Measurements from ENCODE around the gene CXCL13. TPM values are rescaled to one million over a fixed set of nuclear protein-coding genes. Genes with fewer than 3 reads are reported as not detected.

Gene CXCL13
- total RNA-seq, 4 donors from 2014 or later: 1.3 TPM; not detected in 3

- Histone ChIP-seq H3K9me3 (no peaks in the 10 kb centered on the region), H3K27ac (no peak overlapping the region), H3K27me3 (no peaks in the 10 kb centered on the region), H3K4me1 (no peaks in the 10 kb centered on the region), H3K36me3 (no peaks in the 10 kb centered on the region), H3K4me3 (replicated peaks in 1 of 3) (no peak overlapping the region)
- DNase-seq: peak; percentile 75 to 76
- intact Hi-C loops (cut with DNase I): no loop called here
- WGBS, 2 donors: 12% methylated on average over 12 of the region's 12 CpGs
- TF ChIP-seq POLR2A (IDR thresholded peaks at IDR 0.05) (no peak), CTCF (IDR thresholded peaks at IDR 0.05) (peak; percentile 57 to 83 (median 72))
These were observed 13.0 kb downstream of the CXCL13 start for GRCh38 chr4:77618383-77619241.

DNA sequence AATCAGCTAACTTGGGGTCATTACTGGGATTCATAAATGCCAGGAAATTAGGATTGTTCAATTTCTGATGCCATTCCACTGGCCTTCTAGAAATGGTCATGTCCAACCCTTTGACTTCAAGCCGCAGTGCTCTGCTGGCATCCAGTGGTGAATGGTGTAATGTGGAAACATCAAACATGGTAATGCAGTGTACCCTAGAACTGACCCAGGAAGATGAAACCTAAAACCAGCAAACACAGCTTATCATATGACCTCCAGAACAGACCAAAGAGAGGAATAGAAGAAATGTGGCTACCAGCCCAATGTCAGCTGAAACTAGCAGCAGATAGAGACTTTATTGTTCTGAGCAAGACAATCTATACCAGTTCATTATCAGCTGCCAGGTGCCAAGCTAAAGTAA lies 13.8 kb downstream of the CXCL13 start:
- H3K27me3 ChIP-seq: no peaks in the 10 kb centered on the region
- WGBS, 2 donors: 82 to 84% methylated on average over 1 of the region's 1 CpG
- no peaks in the 10 kb centered on the region for H3K4me1 ChIP-seq
- no peaks in the 10 kb centered on the region for H3K36me3 ChIP-seq
- H3K27ac ChIP-seq: no peak overlapping the region
- no peak for DNase-seq
- TF ChIP-seq CTCF (IDR thresholded peaks at IDR 0.05): no peak
- no peak for TF ChIP-seq POLR2A (IDR thresholded peaks at IDR 0.05)
- no peaks in the 10 kb centered on the region for H3K9me3 ChIP-seq
- H3K4me3 ChIP-seq (replicated peaks in 1 of 3): no peak overlapping the region
- intact Hi-C loops (cut with DNase I): no loop called here

GRCh38 chr4:77621254-77621653 lies 15.6 kb downstream of the CXCL13 start:
- intact Hi-C loops (cut with DNase I): no loop called here
- no peak for TF ChIP-seq POLR2A (IDR thresholded peaks at IDR 0.05)
- no peak for TF ChIP-seq CTCF (IDR thresholded peaks at IDR 0.05)
- Histone ChIP-seq H3K4me3 (replicated peaks in 1 of 3) (no peak overlapping the region), H3K27me3 (no peaks in the 10 kb centered on the region), H3K27ac (no peak overlapping the region), H3K4me1 (no peaks in the 10 kb centered on the region), H3K9me3 (no peaks in the 10 kb centered on the region), H3K36me3 (no peaks in the 10 kb centered on the region)
- DNase-seq: no peak

- no peaks in the 10 kb centered on the region for H3K9me3 ChIP-seq
- H3K4me3 ChIP-seq (replicated peaks in 1 of 3): no peak overlapping the region
- no peak for TF ChIP-seq POLR2A (IDR thresholded peaks at IDR 0.05)
- TF ChIP-seq CTCF (IDR thresholded peaks at IDR 0.05): no peak
- H3K27ac ChIP-seq: no peak overlapping the region
- H3K4me1 ChIP-seq: no peaks in the 10 kb centered on the region
- no peak for DNase-seq
- WGBS, 2 donors: 74 to 80% methylated on average over 2 of the region's 2 CpGs
- intact Hi-C loops (cut with DNase I): no loop called here
- no peaks in the 10 kb centered on the region for H3K36me3 ChIP-seq
- H3K27me3 ChIP-seq: no peaks in the 10 kb centered on the region
These were observed 17.5 kb downstream of the CXCL13 start for GRCh38 chr4:77623091-77623490.

DNA sequence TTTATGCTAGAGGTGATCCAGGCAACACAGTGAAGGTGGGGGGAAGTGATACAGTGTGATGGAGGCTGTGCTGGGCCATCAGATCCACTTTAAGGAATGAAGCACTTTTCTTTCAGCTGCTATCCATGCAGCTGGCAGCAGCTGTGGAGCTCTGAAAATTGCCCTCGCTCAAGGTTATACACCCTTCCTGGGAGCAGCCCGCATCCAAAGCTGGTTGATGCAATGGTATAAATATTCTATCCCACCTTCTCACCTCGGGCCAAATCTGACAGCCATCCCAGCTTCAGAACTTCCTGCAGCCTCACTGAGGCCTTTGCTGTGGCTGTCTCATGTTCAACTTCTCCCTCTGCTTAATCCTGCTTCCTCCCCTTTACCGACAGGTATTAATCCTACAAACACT lies 18.6 kb downstream of the CXCL13 start:
- WGBS, 2 donors: 81 to 98% methylated on average over 4 of the region's 4 CpGs
- intact Hi-C loops (cut with DNase I): no loop called here
- DNase-seq: no peak
- Histone ChIP-seq H3K27ac (no peak overlapping the region), H3K36me3 (no peaks in the 10 kb centered on the region), H3K4me3 (replicated peaks in 1 of 3) (no peak overlapping the region), H3K4me1 (no peaks in the 10 kb centered on the region), H3K9me3 (no peaks in the 10 kb centered on the region), H3K27me3 (no peaks in the 10 kb centered on the region)
- TF ChIP-seq POLR2A (IDR thresholded peaks at IDR 0.05): no peak
- TF ChIP-seq CTCF (IDR thresholded peaks at IDR 0.05): no peak
